Activated T-cell treated with anti-CD3 and anti-CD28 coated beads, Interleukin-2, amount 50 U/mL, for 72 hours (primary cell): ENCODE measurements around the gene IL11. TPM values are rescaled to one million over a fixed set of nuclear protein-coding genes. Genes with fewer than 3 reads are reported as not detected.
A peak's percentile ranks its signal among the peaks of the same experiment; 100 is the strongest.

ENCODE experiments used
- ATAC-seq, 2 donors: fragments of 150-1000 bp; cut with Tn5 transposase; replicated peaks in 1 of 2; 2 replicates each; pipeline ENCODE4 v1.10.0; 2021; ENCODE audit warnings: moderate library complexity in 2 of 2, mild to moderate bottlenecking in 1 of 2
- DNase-seq, 2 donors: peaks; one replicate each; pipeline ENCODE4 v3.0.0; 2021 to 2022; ENCODE audit warnings: mixed read lengths in 1 of 2
- H3K27ac Mint-ChIP-seq: one replicate; pipeline ENCODE4 v1.8.0; 2022; ENCODE audit warnings: mild to moderate bottlenecking, moderate library complexity, mixed read lengths
- H3K27me3 Mint-ChIP-seq: one replicate; pipeline ENCODE4 v1.8.0; 2022; ENCODE audit warnings: low read depth, mixed read lengths
- H3K36me3 Mint-ChIP-seq, 2 donors: one replicate each; pipeline ENCODE4 v1.8.0; 2022; ENCODE audit warnings: mixed read lengths in 2 of 2, mild to moderate bottlenecking in 1 of 2; ENCODE audit not compliant: insufficient read depth in 2 of 2
- H3K4me1 Mint-ChIP-seq: one replicate; pipeline ENCODE4 v1.8.0; 2022; ENCODE audit warnings: low read depth, mixed read lengths
- H3K4me3 Mint-ChIP-seq, 2 donors: one replicate each; pipeline ENCODE4 v1.8.0; 2022; ENCODE audit warnings: mild to moderate bottlenecking in 2 of 2, mixed read lengths in 2 of 2, moderate library complexity in 2 of 2
- H3K9me3 Mint-ChIP-seq, 2 donors: one replicate each; pipeline ENCODE4 v1.8.0; 2022; ENCODE audit warnings: mixed read lengths in 2 of 2
- total RNA-seq, 2 donors: library from RNA; stranded (reverse); gene quantifications; one replicate each; pipeline ENCODE4 v1.2.3, GENCODE V29; 2022

The IL11 gene
- total RNA-seq, 2 donors from 2014 or later: 4.0 to 5.4 TPM

GRCh38 chr19:55373993-55374757 lies 3.9 kb upstream of the IL11 start:
- H3K36me3 Mint-ChIP-seq: peaks cover 4 to 6% of the 10 kb centered on the region in 2 donors
- no peak for DNase-seq
- ATAC-seq: no peak
- H3K27me3 Mint-ChIP-seq: peaks cover 36% of the 10 kb centered on the region
- peaks cover 20% of the 10 kb centered on the region for H3K4me1 Mint-ChIP-seq
- no peak overlapping the region for H3K27ac Mint-ChIP-seq
- no peaks in the 10 kb centered on the region for H3K9me3 Mint-ChIP-seq
- peak overlapping the region in 1 of 2 donors; percentile 38 for H3K4me3 Mint-ChIP-seq

GRCh38 chr19:55373306-55373992 lies 3.2 kb upstream of the IL11 start:
- peak overlapping the region in 1 of 2 donors; percentile 38 for H3K4me3 Mint-ChIP-seq
- H3K27me3 Mint-ChIP-seq: peaks cover 36% of the 10 kb centered on the region
- H3K9me3 Mint-ChIP-seq: no peaks in the 10 kb centered on the region
- no peak overlapping the region for H3K27ac Mint-ChIP-seq
- DNase-seq: no peak
- H3K4me1 Mint-ChIP-seq: peaks cover 19% of the 10 kb centered on the region
- peaks cover 4 to 6% of the 10 kb centered on the region in 2 donors for H3K36me3 Mint-ChIP-seq
- no peak for ATAC-seq

GRCh38 chr19:55372316-55373081 lies 2.2 kb upstream of the IL11 start:
- H3K27ac Mint-ChIP-seq: no peak overlapping the region
- H3K4me1 Mint-ChIP-seq: peaks cover 19% of the 10 kb centered on the region
- H3K4me3 Mint-ChIP-seq: peak overlapping the region; percentile 32 to 43
- DNase-seq (peak; percentile 69 to 76), ATAC-seq (peak; percentile 78 to 79)
- H3K36me3 Mint-ChIP-seq: peaks cover 4 to 6% of the 10 kb centered on the region in 2 donors
- peaks cover 36% of the 10 kb centered on the region for H3K27me3 Mint-ChIP-seq
- no peaks in the 10 kb centered on the region for H3K9me3 Mint-ChIP-seq

- H3K4me3 Mint-ChIP-seq: peak overlapping the region; percentile 83 to 90
- H3K36me3 Mint-ChIP-seq: peaks cover 4 to 6% of the 10 kb centered on the region in 2 donors
- H3K9me3 Mint-ChIP-seq: no peaks in the 10 kb centered on the region
- peak; percentile 49 to 63 for DNase-seq
- peak; percentile 55 to 56 for ATAC-seq
- H3K27me3 Mint-ChIP-seq: peaks cover 36% of the 10 kb centered on the region
- peaks cover 19% of the 10 kb centered on the region for H3K4me1 Mint-ChIP-seq
- no peak overlapping the region for H3K27ac Mint-ChIP-seq
These were observed 484 bp downstream of the IL11 start for GRCh38 chr19:55369653-55370304.

GRCh38 chr19:55368701-55369563 lies 1.3 kb downstream of the IL11 start:
- Mint-ChIP-seq H3K27me3 (peaks cover 34% of the 10 kb centered on the region), H3K27ac (no peak overlapping the region), H3K4me1 (peaks cover 19% of the 10 kb centered on the region), H3K4me3 (peak overlapping the region; percentile 36 to 61), H3K36me3 (peaks cover 4 to 6% of the 10 kb centered on the region in 2 donors), H3K9me3 (no peaks in the 10 kb centered on the region)
- ATAC-seq (peak; percentile 39 to 48), DNase-seq (peak; percentile 53 to 57)

- no peak overlapping the region for H3K27ac Mint-ChIP-seq
- H3K36me3 Mint-ChIP-seq: peaks cover 4 to 6% of the 10 kb centered on the region in 2 donors
- ATAC-seq (no peak), DNase-seq (no peak)
- no peak overlapping the region for H3K4me3 Mint-ChIP-seq
- H3K9me3 Mint-ChIP-seq: no peaks in the 10 kb centered on the region
- peaks cover 14% of the 10 kb centered on the region for H3K4me1 Mint-ChIP-seq
- H3K27me3 Mint-ChIP-seq: peaks cover 28% of the 10 kb centered on the region
These were observed 2.2 kb downstream of the IL11 start for GRCh38 chr19:55368106-55368505.

GRCh38 chr19:55366790-55367189 lies 3.5 kb downstream of the IL11 start:
- peaks cover 4 to 6% of the 10 kb centered on the region in 2 donors for H3K36me3 Mint-ChIP-seq
- H3K9me3 Mint-ChIP-seq: no peaks in the 10 kb centered on the region
- H3K27me3 Mint-ChIP-seq: peaks cover 22% of the 10 kb centered on the region
- no peak for ATAC-seq
- peaks cover 8% of the 10 kb centered on the region for H3K4me1 Mint-ChIP-seq
- no peak overlapping the region for H3K27ac Mint-ChIP-seq
- no peak for DNase-seq
- H3K4me3 Mint-ChIP-seq: no peak overlapping the region

GRCh38 chr19:55365964-55366363 lies 4.3 kb downstream of the IL11 start:
- no peak overlapping the region for H3K4me3 Mint-ChIP-seq
- no peak for ATAC-seq
- DNase-seq: no peak
- H3K9me3 Mint-ChIP-seq: no peaks in the 10 kb centered on the region
- H3K36me3 Mint-ChIP-seq: peaks cover 4% of the 10 kb centered on the region in 2 donors
- peaks cover 14% of the 10 kb centered on the region for H3K27me3 Mint-ChIP-seq
- H3K4me1 Mint-ChIP-seq: peaks cover 6% of the 10 kb centered on the region
- H3K27ac Mint-ChIP-seq: no peak overlapping the region

- Mint-ChIP-seq H3K27ac (no peak overlapping the region), H3K9me3 (no peaks in the 10 kb centered on the region), H3K36me3 (peaks cover 2% of the 10 kb centered on the region in 2 donors), H3K4me1 (no peaks in the 10 kb centered on the region), H3K27me3 (peaks cover 7% of the 10 kb centered on the region), H3K4me3 (no peak overlapping the region)
- no peak for DNase-seq
- no peak for ATAC-seq
These were observed 5.0 kb downstream of the IL11 start for GRCh38 chr19:55365245-55365644.

GRCh38 chr19:55362990-55363716 lies 7.1 kb downstream of the IL11 start, which contains the start of gene GARIN5B:
Gene GARIN5B, minus strand, starts transcription at chr19:55363260. Its CDS starts 194 bp downstream, at chr19:55363066.
- no peak for DNase-seq
- Mint-ChIP-seq H3K4me1 (no peaks in the 10 kb centered on the region), H3K27me3 (no peaks in the 10 kb centered on the region), H3K4me3 (no peak within 1 kb of the TSS), H3K9me3 (no peaks in the 10 kb centered on the region), H3K27ac (no peak within 1 kb of the TSS), H3K36me3 (no peaks in the 10 kb centered on the region)
- no peak for ATAC-seq

GRCh38 chr19:55362174-55362989 lies 7.9 kb downstream of the IL11 start:
- no peak overlapping the region for H3K4me3 Mint-ChIP-seq
- no peak for DNase-seq
- no peak overlapping the region for H3K27ac Mint-ChIP-seq
- peaks cover 2% of the 10 kb centered on the region for H3K27me3 Mint-ChIP-seq
- H3K9me3 Mint-ChIP-seq: no peaks in the 10 kb centered on the region
- no peaks in the 10 kb centered on the region for H3K36me3 Mint-ChIP-seq
- no peak for ATAC-seq
- H3K4me1 Mint-ChIP-seq: no peaks in the 10 kb centered on the region
